Lower leg skin (tissue), 3 donors: ENCODE data around the gene GNAL.

ENCODE experiments used
- CTCF ChIP-seq, 3 donors: fragments of 450-650 bp; IDR thresholded peaks; one replicate each; pipeline ENCODE4 v1.5.1; 2016; ENCODE audit warnings: antibody characterized with exemption in 3 of 3, mild to moderate bottlenecking in 3 of 3, moderate library complexity in 2 of 3
- POLR2A ChIP-seq, 2 donors: fragments of 450-650 bp; IDR thresholded peaks; one replicate each; pipeline ENCODE4 v1.6.1; 2016 to 2017; ENCODE audit warnings: antibody characterized with exemption in 2 of 2, mild to moderate bottlenecking in 1 of 2, moderate library complexity in 1 of 2

GRCh38 chr18:11866764-11867163 is 177.7 kb downstream of the GNAL start:
- TF ChIP-seq CTCF (IDR thresholded peaks at IDR 0.05) (no peak), POLR2A (IDR thresholded peaks at IDR 0.05) (no peak)
